ENCODE measurements around the gene INAFM1. TPM values are rescaled to one million over a fixed set of nuclear protein-coding genes. Genes with fewer than 3 reads are reported as not detected.
A peak's percentile ranks its signal among the peaks of the same experiment; 100 is the strongest.

Gene INAFM1
- total RNA-seq, 1 experiment from 2014 or later = 8.1 TPM

DNA sequence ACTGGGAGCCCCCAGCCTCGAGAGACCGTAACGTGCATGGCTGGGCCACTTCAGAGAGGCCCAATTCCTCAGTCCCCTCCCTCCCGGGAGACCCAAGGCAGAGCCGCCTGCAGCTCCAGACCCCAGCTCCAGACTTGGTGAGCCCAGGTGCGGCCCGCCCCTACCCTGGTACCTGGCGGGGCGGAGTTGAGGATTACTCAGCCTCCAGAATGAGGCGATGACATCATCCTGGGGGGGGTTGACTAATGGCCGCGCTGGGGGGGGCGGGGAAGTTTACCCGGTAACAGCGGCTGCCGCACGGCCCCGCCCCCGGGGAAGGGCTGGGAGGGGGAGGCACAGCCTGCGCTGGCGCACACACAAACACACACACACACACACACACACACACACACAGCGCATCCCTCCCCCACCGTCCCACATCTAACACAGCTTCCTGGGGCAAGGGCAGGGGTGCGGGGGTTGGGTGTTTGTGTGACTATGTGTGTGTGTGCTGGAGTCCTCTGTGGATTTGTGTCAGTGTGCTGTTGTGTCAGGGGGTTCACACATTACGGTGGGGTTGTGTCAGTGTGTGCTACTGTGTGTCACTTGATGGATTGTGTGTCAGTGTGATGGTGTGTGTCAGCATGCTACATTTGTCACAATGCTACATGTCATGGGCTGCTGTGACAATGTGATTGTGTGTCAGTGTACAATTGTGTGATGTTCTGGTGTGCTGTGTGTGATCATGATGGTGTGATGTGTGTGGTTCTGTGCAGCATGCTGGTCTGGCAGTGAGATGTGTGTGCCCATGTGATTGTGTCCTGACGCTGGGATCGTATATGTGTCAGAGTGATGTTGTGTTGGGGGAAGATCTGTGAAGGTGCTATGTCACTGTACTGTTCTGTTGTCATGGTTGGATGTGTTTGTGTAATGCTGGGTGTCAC lies 33.4 kb upstream of the INAFM1 start:
- Mint-ChIP-seq H3K27ac (no peak overlapping the region), H3K4me3 (peak overlapping the region; percentile 58), H3K27me3 (ENCODE audit: low read depth) (peaks cover 38% of the 10 kb centered on the region), H3K4me1 (peaks cover 22% of the 10 kb centered on the region), H3K36me3 (no peaks in the 10 kb centered on the region), H3K9me3 (no peaks in the 10 kb centered on the region)
- DNase-seq (ENCODE audit: low spot score) (peak; percentile 92), ATAC-seq (peak; percentile 72)
- 0 out of 2 replicates have a peak, but pooled peaks have one; percentile 51 for TF ChIP-seq ETV6 (CRISPR knock-in tag; IDR thresholded peaks at IDR 0.05)
- 0 out of 2 replicates have a peak, but pooled peaks have one; percentile 25 for TF ChIP-seq ZNF121 (CRISPR knock-in tag; IDR thresholded peaks at IDR 0.05)
- TF ChIP-seq SP1 (CRISPR knock-in tag; conservative IDR thresholded peaks at IDR 0.05) = peak; percentile 42
- TF ChIP-seq JUN (CRISPR knock-in tag; IDR thresholded peaks at IDR 0.05) = no peak
- TF ChIP-seq, protein P1, sequence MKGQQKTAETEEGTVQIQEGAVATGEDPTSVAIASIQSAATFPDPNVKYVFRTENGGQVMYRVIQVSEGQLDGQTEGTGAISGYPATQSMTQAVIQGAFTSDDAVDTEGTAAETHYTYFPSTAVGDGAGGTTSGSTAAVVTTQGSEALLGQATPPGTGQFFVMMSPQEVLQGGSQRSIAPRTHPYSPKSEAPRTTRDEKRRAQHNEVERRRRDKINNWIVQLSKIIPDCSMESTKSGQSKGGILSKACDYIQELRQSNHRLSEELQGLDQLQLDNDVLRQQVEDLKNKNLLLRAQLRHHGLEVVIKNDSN (CRISPR knock-in tag; IDR thresholded peaks at IDR 0.05) = no peak
- TF ChIP-seq, protein P2, sequence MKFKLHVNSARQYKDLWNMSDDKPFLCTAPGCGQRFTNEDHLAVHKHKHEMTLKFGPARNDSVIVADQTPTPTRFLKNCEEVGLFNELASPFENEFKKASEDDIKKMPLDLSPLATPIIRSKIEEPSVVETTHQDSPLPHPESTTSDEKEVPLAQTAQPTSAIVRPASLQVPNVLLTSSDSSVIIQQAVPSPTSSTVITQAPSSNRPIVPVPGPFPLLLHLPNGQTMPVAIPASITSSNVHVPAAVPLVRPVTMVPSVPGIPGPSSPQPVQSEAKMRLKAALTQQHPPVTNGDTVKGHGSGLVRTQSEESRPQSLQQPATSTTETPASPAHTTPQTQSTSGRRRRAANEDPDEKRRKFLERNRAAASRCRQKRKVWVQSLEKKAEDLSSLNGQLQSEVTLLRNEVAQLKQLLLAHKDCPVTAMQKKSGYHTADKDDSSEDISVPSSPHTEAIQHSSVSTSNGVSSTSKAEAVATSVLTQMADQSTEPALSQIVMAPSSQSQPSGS (CRISPR knock-in tag; IDR thresholded peaks at IDR 0.05; ENCODE audit: borderline replicate concordance, low read depth) = 0 out of 2 replicates have a peak, but pooled peaks have one; percentile 31
- TF ChIP-seq, protein P3, sequence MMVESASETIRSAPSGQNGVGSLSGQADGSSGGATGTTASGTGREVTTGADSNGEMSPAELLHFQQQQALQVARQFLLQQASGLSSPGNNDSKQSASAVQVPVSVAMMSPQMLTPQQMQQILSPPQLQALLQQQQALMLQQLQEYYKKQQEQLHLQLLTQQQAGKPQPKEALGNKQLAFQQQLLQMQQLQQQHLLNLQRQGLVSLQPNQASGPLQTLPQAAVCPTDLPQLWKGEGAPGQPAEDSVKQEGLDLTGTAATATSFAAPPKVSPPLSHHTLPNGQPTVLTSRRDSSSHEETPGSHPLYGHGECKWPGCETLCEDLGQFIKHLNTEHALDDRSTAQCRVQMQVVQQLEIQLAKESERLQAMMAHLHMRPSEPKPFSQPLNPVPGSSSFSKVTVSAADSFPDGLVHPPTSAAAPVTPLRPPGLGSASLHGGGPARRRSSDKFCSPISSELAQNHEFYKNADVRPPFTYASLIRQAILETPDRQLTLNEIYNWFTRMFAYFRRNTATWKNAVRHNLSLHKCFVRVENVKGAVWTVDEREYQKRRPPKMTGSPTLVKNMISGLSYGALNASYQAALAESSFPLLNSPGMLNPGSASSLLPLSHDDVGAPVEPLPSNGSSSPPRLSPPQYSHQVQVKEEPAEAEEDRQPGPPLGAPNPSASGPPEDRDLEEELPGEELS (CRISPR knock-in tag; IDR thresholded peaks at IDR 0.05) = peak; percentile 64
- TF ChIP-seq FOXP1 (CRISPR knock-in tag; IDR thresholded peaks at IDR 0.05; ENCODE audit: borderline replicate concordance) = 0 out of 2 replicates have a peak, but pooled peaks have one; percentile 24
- TF ChIP-seq GABPB1 (CRISPR knock-in tag; IDR thresholded peaks at IDR 0.05) = peak; percentile 75
- ChIA-PET POLR2A (interaction anchor here (0.8 to 1.9 kb wide), 6 partner anchors 9 to 128 kb away, joined by 3 to 13 read pairs (median 6); partner anchors contain the start of genes CCDC9 and ZC3H4), CTCF (interaction anchor here (0.6 to 3.4 kb wide), 6 partner anchors 13 to 335 kb away, joined by 3 to 27 read pairs (median 5); no protein-coding TSS in a partner anchor)

DNA sequence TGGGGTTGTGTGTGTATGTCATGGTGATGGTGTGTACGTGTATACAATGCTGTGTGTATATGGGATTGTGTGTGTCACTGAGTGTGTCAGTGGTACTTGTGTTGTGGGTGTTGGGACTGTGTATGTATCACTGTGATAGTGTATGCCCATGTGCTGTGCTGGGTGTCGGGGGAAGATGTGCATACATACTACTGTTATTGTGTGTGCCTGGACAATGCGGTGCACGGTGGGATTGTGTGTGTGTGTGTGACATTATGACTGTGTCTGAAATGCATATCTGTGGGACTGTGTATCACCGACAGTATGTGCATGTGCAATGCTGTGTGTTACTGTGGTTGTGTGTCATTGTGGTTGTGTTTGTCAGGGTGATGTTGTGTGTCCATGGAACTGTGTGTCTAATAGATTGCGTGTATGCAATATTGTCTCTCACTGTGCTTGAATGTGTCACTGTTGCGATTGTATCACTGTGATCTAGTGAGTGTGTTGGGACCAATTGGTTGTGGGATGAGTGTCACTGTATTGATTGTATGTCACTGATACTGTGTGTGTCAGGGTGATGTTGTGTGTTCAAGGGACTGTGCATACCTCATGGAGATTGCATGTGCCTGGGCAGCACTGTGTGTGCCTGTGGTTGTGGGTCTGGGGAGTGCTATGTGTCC lies 32.6 kb upstream of the INAFM1 start:
- CTCF ChIA-PET = interaction anchor here (1.4 kb wide), 1 partner anchor 16 kb away, joined by 7 read pairs; no protein-coding TSS in a partner anchor
- H3K36me3 Mint-ChIP-seq = no peaks in the 10 kb centered on the region
- POLR2A ChIA-PET = interaction anchor here (1.3 to 2.9 kb wide), 2 partner anchors 10 to 15 kb away, joined by 3 to 61 read pairs; no protein-coding TSS in a partner anchor
- no peak overlapping the region for H3K27ac Mint-ChIP-seq
- no peaks in the 10 kb centered on the region for H3K9me3 Mint-ChIP-seq
- peaks cover 38% of the 10 kb centered on the region for H3K27me3 Mint-ChIP-seq (ENCODE audit: low read depth)
- ATAC-seq (no peak), DNase-seq (ENCODE audit: low spot score) (no peak)
- H3K4me3 Mint-ChIP-seq = no peak overlapping the region
- peaks cover 22% of the 10 kb centered on the region for H3K4me1 Mint-ChIP-seq
- TF ChIP-seq, protein P4, sequence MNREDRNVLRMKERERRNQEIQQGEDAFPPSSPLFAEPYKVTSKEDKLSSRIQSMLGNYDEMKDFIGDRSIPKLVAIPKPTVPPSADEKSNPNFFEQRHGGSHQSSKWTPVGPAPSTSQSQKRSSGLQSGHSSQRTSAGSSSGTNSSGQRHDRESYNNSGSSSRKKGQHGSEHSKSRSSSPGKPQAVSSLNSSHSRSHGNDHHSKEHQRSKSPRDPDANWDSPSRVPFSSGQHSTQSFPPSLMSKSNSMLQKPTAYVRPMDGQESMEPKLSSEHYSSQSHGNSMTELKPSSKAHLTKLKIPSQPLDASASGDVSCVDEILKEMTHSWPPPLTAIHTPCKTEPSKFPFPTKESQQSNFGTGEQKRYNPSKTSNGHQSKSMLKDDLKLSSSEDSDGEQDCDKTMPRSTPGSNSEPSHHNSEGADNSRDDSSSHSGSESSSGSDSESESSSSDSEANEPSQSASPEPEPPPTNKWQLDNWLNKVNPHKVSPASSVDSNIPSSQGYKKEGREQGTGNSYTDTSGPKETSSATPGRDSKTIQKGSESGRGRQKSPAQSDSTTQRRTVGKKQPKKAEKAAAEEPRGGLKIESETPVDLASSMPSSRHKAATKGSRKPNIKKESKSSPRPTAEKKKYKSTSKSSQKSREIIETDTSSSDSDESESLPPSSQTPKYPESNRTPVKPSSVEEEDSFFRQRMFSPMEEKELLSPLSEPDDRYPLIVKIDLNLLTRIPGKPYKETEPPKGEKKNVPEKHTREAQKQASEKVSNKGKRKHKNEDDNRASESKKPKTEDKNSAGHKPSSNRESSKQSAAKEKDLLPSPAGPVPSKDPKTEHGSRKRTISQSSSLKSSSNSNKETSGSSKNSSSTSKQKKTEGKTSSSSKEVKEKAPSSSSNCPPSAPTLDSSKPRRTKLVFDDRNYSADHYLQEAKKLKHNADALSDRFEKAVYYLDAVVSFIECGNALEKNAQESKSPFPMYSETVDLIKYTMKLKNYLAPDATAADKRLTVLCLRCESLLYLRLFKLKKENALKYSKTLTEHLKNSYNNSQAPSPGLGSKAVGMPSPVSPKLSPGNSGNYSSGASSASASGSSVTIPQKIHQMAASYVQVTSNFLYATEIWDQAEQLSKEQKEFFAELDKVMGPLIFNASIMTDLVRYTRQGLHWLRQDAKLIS (CRISPR knock-in tag; IDR thresholded peaks at IDR 0.05; ENCODE audit: borderline replicate concordance) = no peak
- TF ChIP-seq, protein P5, sequence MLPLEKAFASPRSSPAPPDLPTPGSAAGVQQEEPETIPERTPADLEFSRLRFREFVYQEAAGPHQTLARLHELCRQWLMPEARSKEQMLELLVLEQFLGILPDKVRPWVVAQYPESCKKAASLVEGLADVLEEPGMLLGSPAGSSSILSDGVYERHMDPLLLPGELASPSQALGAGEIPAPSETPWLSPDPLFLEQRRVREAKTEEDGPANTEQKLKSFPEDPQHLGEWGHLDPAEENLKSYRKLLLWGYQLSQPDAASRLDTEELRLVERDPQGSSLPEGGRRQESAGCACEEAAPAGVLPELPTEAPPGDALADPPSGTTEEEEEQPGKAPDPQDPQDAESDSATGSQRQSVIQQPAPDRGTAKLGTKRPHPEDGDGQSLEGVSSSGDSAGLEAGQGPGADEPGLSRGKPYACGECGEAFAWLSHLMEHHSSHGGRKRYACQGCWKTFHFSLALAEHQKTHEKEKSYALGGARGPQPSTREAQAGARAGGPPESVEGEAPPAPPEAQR (CRISPR knock-in tag; IDR thresholded peaks at IDR 0.05) = no peak
- TF ChIP-seq PRRX2 (CRISPR knock-in tag; IDR thresholded peaks at IDR 0.05) (no peak), TEAD1 (CRISPR knock-in tag; IDR thresholded peaks at IDR 0.05) (no peak)
- TF ChIP-seq, protein P6, sequence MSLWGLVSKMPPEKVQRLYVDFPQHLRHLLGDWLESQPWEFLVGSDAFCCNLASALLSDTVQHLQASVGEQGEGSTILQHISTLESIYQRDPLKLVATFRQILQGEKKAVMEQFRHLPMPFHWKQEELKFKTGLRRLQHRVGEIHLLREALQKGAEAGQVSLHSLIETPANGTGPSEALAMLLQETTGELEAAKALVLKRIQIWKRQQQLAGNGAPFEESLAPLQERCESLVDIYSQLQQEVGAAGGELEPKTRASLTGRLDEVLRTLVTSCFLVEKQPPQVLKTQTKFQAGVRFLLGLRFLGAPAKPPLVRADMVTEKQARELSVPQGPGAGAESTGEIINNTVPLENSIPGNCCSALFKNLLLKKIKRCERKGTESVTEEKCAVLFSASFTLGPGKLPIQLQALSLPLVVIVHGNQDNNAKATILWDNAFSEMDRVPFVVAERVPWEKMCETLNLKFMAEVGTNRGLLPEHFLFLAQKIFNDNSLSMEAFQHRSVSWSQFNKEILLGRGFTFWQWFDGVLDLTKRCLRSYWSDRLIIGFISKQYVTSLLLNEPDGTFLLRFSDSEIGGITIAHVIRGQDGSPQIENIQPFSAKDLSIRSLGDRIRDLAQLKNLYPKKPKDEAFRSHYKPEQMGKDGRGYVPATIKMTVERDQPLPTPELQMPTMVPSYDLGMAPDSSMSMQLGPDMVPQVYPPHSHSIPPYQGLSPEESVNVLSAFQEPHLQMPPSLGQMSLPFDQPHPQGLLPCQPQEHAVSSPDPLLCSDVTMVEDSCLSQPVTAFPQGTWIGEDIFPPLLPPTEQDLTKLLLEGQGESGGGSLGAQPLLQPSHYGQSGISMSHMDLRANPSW (CRISPR knock-in tag; conservative IDR thresholded peaks at IDR 0.05; ENCODE audit: low read depth) = no peak
- TF ChIP-seq, protein P7, sequence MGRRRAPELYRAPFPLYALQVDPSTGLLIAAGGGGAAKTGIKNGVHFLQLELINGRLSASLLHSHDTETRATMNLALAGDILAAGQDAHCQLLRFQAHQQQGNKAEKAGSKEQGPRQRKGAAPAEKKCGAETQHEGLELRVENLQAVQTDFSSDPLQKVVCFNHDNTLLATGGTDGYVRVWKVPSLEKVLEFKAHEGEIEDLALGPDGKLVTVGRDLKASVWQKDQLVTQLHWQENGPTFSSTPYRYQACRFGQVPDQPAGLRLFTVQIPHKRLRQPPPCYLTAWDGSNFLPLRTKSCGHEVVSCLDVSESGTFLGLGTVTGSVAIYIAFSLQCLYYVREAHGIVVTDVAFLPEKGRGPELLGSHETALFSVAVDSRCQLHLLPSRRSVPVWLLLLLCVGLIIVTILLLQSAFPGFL (CRISPR knock-in tag; IDR thresholded peaks at IDR 0.05; ENCODE audit: borderline replicate concordance) = no peak

Measured in WTC11 (cell line).